Osteoblast (primary cell): ENCODE data around the gene ADGRG3. TPM values are rescaled to one million over a fixed set of nuclear protein-coding genes. Genes with fewer than 3 reads are reported as not detected.

Source experiments
- DNase-seq: peaks from one replicate; pipeline ENCODE4 v3.0.0; 2011; ENCODE audit warnings: low spot score, mixed read lengths; ENCODE audit not compliant: insufficient read length; ENCODE audit errors: missing footprints
- H2AFZ ChIP-seq: 2 replicates; pipeline ENCODE4 v1.6.0; 2011; ENCODE audit warnings: mild to moderate bottlenecking, low read length
- H3K27ac ChIP-seq: 2 replicates; pipeline ENCODE4 v1.5.1; 2011; ENCODE audit warnings: mild to moderate bottlenecking, low read depth, low read length, moderate library complexity
- H3K27me3 ChIP-seq: 2 replicates; pipeline ENCODE4 v1.6.0; 2012; ENCODE audit warnings: mild to moderate bottlenecking, control low read depth, inconsistent platforms, low read length, moderate library complexity; ENCODE audit not compliant: insufficient read depth
- H3K36me3 ChIP-seq: 2 replicates; pipeline ENCODE4 v1.5.1; 2011; ENCODE audit warnings: mild to moderate bottlenecking, low read length, control low read depth, moderate library complexity; ENCODE audit not compliant: insufficient read depth
- H3K4me1 ChIP-seq: 2 replicates; pipeline ENCODE4 v1.5.1; 2011; ENCODE audit warnings: mild to moderate bottlenecking, low read length, control low read depth, moderate library complexity; ENCODE audit not compliant: insufficient read depth
- H3K4me2 ChIP-seq: 2 replicates; pipeline ENCODE4 v1.6.0; 2011; ENCODE audit warnings: mild to moderate bottlenecking, low read length; ENCODE audit not compliant: insufficient read depth
- H3K4me3 ChIP-seq: fragments of 200-600 bp; sonication (generic); 3 replicates; pipeline ENCODE4 v1.5.1; 2012; ENCODE audit warnings: mild to moderate bottlenecking, low read length, inconsistent platforms; ENCODE audit not compliant: insufficient read depth
- H3K79me2 ChIP-seq: 2 replicates; pipeline ENCODE4 v1.6.0; 2012; ENCODE audit warnings: mild to moderate bottlenecking, low read length, control low read depth, inconsistent platforms; ENCODE audit not compliant: insufficient read depth
- H3K9me3 ChIP-seq: 2 replicates; pipeline ENCODE4 v1.5.1; 2011; ENCODE audit warnings: low read depth, low read length, control low read depth
- H4K20me1 ChIP-seq: 2 replicates; pipeline ENCODE4 v1.6.0; 2012; ENCODE audit warnings: mild to moderate bottlenecking, low read length, control low read depth; ENCODE audit not compliant: insufficient read depth
- total RNA-seq: library from RNA; depleted of rRNA; stranded (reverse); fragments of >200 nt; gene quantifications from 2 replicates; pipeline ENCODE4 v1.2.3, GENCODE V29; 2012
- TF ChIP-seq, protein P1 (sequence below): IDR thresholded peaks from 2 replicates; pipeline ENCODE4 v1.5.1; 2011; ENCODE audit warnings: mild to moderate bottlenecking, low read depth, low read length, moderate library complexity; ENCODE audit errors: extremely low read depth

The ADGRG3 gene
- total RNA-seq, 1 donor = not detected

DNA sequence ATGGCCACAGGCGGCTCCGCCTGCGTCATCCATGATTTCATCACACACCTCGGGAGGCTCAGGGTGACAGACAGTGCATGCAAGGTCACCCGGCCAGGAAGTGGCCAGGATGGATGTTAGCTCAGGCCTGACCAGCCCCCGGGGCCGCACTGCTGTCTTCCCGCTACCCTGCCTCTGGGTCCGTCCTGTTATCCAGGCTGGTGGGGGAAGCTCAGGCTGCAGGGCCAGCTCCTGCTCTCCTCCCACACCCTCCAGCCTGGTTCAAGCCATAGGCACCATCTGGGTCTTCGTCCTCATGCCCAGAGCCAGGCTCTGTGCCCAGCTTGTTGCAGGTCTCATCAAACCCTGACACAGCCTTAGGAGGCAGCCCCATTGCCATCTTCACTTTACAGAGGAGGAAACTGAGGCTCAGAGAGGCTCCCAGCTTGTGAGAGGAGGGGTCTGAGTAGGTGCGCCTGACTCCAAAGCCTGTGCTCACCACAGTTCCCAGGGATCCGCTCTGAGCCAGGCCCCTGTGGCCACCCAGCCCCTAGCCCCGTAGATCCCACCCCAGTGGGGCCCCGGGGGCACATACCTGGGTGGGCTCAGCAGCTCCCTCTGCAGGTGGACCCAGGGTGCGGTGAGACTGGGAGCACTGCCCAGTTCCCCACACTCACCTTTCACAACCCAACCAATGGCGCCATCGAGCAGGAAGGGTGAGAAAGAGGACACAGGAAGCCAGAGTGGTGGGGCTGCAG, 412 bp upstream of the ADGRG3 start:
- Histone ChIP-seq H3K27ac (no peak overlapping the region), H3K36me3 (no peaks in the 10 kb centered on the region), H3K79me2 (no peaks in the 10 kb centered on the region), H3K9me3 (no peaks in the 10 kb centered on the region), H3K27me3 (peaks cover 19% of the 10 kb centered on the region), H3K4me1 (no peaks in the 10 kb centered on the region), H3K4me2 (no peak overlapping the region), H2AFZ (no peak overlapping the region), H4K20me1 (no peaks in the 10 kb centered on the region), H3K4me3 (no peak overlapping the region)
- DNase-seq = peak; percentile 80
- TF ChIP-seq, protein P1, sequence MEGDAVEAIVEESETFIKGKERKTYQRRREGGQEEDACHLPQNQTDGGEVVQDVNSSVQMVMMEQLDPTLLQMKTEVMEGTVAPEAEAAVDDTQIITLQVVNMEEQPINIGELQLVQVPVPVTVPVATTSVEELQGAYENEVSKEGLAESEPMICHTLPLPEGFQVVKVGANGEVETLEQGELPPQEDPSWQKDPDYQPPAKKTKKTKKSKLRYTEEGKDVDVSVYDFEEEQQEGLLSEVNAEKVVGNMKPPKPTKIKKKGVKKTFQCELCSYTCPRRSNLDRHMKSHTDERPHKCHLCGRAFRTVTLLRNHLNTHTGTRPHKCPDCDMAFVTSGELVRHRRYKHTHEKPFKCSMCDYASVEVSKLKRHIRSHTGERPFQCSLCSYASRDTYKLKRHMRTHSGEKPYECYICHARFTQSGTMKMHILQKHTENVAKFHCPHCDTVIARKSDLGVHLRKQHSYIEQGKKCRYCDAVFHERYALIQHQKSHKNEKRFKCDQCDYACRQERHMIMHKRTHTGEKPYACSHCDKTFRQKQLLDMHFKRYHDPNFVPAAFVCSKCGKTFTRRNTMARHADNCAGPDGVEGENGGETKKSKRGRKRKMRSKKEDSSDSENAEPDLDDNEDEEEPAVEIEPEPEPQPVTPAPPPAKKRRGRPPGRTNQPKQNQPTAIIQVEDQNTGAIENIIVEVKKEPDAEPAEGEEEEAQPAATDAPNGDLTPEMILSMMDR = no peak

- Histone ChIP-seq H3K27ac (no peak overlapping the region), H2AFZ (no peak overlapping the region), H3K4me1 (no peaks in the 10 kb centered on the region), H3K79me2 (no peaks in the 10 kb centered on the region), H3K4me2 (no peak overlapping the region), H3K9me3 (no peaks in the 10 kb centered on the region), H4K20me1 (no peaks in the 10 kb centered on the region), H3K4me3 (no peak overlapping the region), H3K36me3 (no peaks in the 10 kb centered on the region), H3K27me3 (peaks cover 28% of the 10 kb centered on the region)
- DNase-seq = peak; percentile 62
- TF ChIP-seq, protein P1 = no peak
Measured at GRCh38 chr16:57668630-57669475, 747 bp downstream of the ADGRG3 start.

GRCh38 chr16:57669476-57670162, 1.5 kb downstream of the ADGRG3 start:
- peak; percentile 61 for DNase-seq
- Histone ChIP-seq H3K36me3 (no peaks in the 10 kb centered on the region), H4K20me1 (no peaks in the 10 kb centered on the region), H3K27me3 (peaks cover 34% of the 10 kb centered on the region), H3K4me1 (no peaks in the 10 kb centered on the region), H3K9me3 (no peaks in the 10 kb centered on the region), H3K27ac (no peak overlapping the region), H3K4me3 (no peak overlapping the region), H3K4me2 (no peak overlapping the region), H3K79me2 (no peaks in the 10 kb centered on the region), H2AFZ (no peak overlapping the region)
- TF ChIP-seq, protein P1 = no peak
